Stimulated activated CD8-positive, alpha-beta memory T cell treated with anti-CD3 and anti-CD28 coated beads, Interleukin-12 subunit alpha, Interleukin-12 subunit beta, amount 100 ng/mL, for 24 hours (primary cell): ENCODE measurements around the gene CERS6.

ENCODE experiments used
- DNase-seq: peaks from one replicate; pipeline ENCODE4 v3.0.0-alpha.2; 2020; ENCODE audit errors: extremely low read depth

Gene CERS6

GRCh38 chr2:168568476-168569267, 112.6 kb downstream of the CERS6 start:
- DNase-seq, result no peak

- no peak for DNase-seq
Measured at GRCh38 chr2:168571061-168571460, 115.0 kb downstream of the CERS6 start.

- no peak for DNase-seq
Measured at GRCh38 chr2:168573128-168573903, 117.2 kb downstream of the CERS6 start.

- DNase-seq, result no peak
Measured at GRCh38 chr2:168574856-168575630, 119.0 kb downstream of the CERS6 start.

- no peak for DNase-seq
Measured at GRCh38 chr2:168577885-168578284, 121.8 kb downstream of the CERS6 start.

GRCh38 chr2:168583064-168583709, 127.1 kb downstream of the CERS6 start:
- DNase-seq, result no peak

GRCh38 chr2:168583710-168584521, 127.8 kb downstream of the CERS6 start:
- DNase-seq, result no peak

- no peak for DNase-seq
Measured at GRCh38 chr2:168584911-168585310, 128.8 kb downstream of the CERS6 start.

GRCh38 chr2:168585700-168586099, 129.6 kb downstream of the CERS6 start:
- no peak for DNase-seq

- DNase-seq, result no peak
Measured at GRCh38 chr2:168587307-168587706, 131.2 kb downstream of the CERS6 start.

- DNase-seq, result no peak
Measured at GRCh38 chr2:168589236-168590211, 133.5 kb downstream of the CERS6 start.

- no peak for DNase-seq
Measured at GRCh38 chr2:168592181-168592831, 136.2 kb downstream of the CERS6 start.

GRCh38 chr2:168593713-168594112, 137.6 kb downstream of the CERS6 start:
- no peak for DNase-seq

- no peak for DNase-seq
Measured at GRCh38 chr2:168594778-168595177, 138.7 kb downstream of the CERS6 start.

GRCh38 chr2:168596881-168597655, 141.0 kb downstream of the CERS6 start:
- DNase-seq, result no peak

GRCh38 chr2:168599738-168600137, 143.7 kb downstream of the CERS6 start:
- DNase-seq, result no peak

- no peak for DNase-seq
Measured at GRCh38 chr2:168600949-168601348, 144.9 kb downstream of the CERS6 start.

- no peak for DNase-seq
Measured at GRCh38 chr2:168601741-168602140, 145.7 kb downstream of the CERS6 start.
